Brain microvascular endothelial cell (primary cell): ENCODE measurements around the gene AKAP10.

Source experiments
- DNase-seq: peaks from one replicate; pipeline ENCODE4 v3.0.0-alpha.2; 2020
- H3K27ac ChIP-seq: fragments of 250-450 bp; sonication (Bioruptor Pico); 2 replicates; pipeline ENCODE4 v1.5.1; 2020; ENCODE audit warnings: mild to moderate bottlenecking, moderate library complexity
- H3K27me3 ChIP-seq: fragments of 250-450 bp; sonication (Bioruptor Pico); replicated peaks from 2 replicates; pipeline ENCODE4 v1.5.1; 2020; ENCODE audit warnings: mild to moderate bottlenecking
- H3K36me3 ChIP-seq: fragments of 250-450 bp; sonication (Bioruptor Pico); replicated peaks from 2 replicates; pipeline ENCODE4 v1.5.1; 2020; ENCODE audit warnings: mild to moderate bottlenecking
- H3K4me3 ChIP-seq: 2 replicates; pipeline ENCODE4 v1.5.1; 2011; ENCODE audit warnings: low read depth, mild to moderate bottlenecking, control low read depth, low read length, moderate library complexity
- in situ Hi-C: cut with HindIII; loops from 2 replicates; pipeline ENCODE4 v1.10.0; 2017; ENCODE audit warnings: low sequenced_read_pairs, low pct_ligation_motif_present
- TF ChIP-seq, protein P1 (sequence below): IDR thresholded peaks from 2 replicates; pipeline ENCODE4 v1.5.1; 2011; ENCODE audit warnings: low read depth, mild to moderate bottlenecking, moderate library complexity, low read length, control low read depth, inconsistent platforms; ENCODE audit errors: missing control alignments

AKAP10 gene

GRCh38 chr17:19996502-19996901 lies 18.9 kb upstream of the AKAP10 start:
- no peaks in the 10 kb centered on the region for H3K36me3 ChIP-seq
- TF ChIP-seq, protein P1, sequence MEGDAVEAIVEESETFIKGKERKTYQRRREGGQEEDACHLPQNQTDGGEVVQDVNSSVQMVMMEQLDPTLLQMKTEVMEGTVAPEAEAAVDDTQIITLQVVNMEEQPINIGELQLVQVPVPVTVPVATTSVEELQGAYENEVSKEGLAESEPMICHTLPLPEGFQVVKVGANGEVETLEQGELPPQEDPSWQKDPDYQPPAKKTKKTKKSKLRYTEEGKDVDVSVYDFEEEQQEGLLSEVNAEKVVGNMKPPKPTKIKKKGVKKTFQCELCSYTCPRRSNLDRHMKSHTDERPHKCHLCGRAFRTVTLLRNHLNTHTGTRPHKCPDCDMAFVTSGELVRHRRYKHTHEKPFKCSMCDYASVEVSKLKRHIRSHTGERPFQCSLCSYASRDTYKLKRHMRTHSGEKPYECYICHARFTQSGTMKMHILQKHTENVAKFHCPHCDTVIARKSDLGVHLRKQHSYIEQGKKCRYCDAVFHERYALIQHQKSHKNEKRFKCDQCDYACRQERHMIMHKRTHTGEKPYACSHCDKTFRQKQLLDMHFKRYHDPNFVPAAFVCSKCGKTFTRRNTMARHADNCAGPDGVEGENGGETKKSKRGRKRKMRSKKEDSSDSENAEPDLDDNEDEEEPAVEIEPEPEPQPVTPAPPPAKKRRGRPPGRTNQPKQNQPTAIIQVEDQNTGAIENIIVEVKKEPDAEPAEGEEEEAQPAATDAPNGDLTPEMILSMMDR = no peak
- in situ Hi-C loops = no loop called here
- H3K27ac ChIP-seq = no peak overlapping the region
- no peaks in the 10 kb centered on the region for H3K27me3 ChIP-seq
- H3K4me3 ChIP-seq = no peak overlapping the region
- no peak for DNase-seq

DNA sequence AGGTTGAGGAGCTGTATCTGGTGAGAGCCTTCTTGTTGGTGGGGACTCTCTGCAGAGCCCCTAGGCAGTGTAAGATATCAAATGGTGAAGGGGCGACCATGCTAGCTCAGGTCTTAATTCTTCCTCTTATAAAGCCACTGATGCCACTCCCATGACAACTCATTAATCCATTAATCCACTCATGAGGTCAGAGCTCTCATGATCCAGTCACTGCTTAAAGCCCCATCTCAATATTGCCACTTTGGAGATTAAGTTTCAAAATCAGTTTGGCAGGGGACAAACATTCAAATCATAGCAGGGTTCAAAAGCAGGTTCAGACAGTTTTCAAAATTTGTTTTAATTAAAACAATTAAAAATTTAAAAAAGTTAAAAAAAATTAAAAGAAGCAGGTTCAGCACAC lies 18.5 kb upstream of the AKAP10 start:
- Histone ChIP-seq H3K36me3 (no peaks in the 10 kb centered on the region), H3K4me3 (no peak overlapping the region), H3K27me3 (no peaks in the 10 kb centered on the region), H3K27ac (no peak overlapping the region)
- TF ChIP-seq, protein P1 = no peak
- in situ Hi-C loops = no loop called here
- no peak for DNase-seq

DNA sequence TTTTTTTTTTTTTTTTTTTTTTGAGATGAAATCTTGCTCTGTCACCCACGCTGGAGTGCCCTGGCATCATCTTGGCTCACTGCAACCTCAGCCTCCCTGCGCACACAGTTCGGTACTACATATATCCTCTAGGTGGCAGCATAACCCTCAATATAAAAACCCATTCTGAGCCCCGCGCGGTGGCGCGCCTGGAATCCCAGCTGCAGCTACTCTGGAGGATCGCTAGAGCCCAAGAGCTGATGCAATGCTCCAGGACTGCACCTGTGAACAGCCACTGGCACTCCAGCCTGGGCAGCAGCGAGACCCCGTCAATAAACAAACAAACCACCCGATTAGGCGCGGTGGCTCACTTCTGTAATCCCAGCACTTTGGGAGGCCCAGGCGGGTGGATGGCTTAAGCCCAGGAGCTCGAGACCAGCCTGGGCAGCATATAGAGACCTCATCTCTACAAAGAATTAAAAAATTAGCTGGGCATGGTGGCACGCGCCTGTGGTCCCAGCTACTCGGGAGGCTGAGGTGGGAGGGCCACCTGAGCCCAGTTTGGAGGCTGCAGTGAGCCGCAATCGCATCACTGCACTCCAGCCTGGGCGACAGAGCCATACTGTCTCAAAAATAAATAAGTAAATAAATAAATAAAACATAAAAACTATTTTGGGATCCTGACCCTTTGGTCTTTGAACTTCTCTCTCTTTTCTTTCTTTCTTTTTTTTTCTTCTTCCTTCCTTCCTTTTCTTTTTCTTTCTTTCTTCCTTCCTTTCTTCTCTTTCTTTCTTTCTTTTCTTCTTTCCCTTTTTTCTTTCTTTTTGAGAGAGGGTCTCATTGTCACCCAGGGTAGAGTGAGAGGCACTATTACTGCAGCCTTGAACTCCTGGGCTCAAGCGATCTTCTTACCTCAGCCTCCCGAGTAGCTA lies 15.4 kb upstream of the AKAP10 start:
- Histone ChIP-seq H3K27ac (no peak overlapping the region), H3K27me3 (no peaks in the 10 kb centered on the region), H3K4me3 (no peak overlapping the region), H3K36me3 (no peaks in the 10 kb centered on the region)
- TF ChIP-seq, protein P1 = peak; percentile 75
- in situ Hi-C loops = no loop called here
- DNase-seq = peak; percentile 79

DNA sequence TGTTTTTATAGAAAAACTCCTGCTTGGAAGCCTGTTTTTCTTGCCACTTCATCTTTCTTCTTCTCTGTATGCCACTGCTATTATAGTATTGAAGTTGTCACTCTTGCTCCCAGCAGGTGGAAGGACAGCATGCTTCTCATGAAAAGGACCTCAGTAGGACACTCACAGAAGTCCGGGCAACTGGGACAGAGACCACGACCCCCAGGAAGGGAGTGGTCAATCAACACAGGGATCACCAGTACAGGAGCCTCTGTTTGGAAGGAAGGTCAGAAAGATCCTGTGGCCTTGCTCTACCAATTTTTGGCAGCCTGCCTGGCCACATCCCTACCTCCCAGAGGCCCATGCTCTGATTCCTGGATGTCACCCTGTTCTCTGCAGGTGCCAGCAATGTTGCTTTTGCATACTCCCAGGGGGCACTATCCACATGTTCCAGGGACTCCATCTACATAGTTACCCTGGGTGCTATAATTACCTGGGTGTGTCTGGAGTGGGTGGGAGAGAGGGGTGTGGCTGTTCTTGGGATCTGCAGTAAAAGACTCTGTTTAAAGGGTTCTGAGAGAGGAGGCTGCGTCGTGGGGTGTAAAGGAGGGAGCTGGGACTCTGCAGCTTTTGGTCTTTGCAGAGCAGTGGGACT lies 13.7 kb upstream of the AKAP10 start:
- H3K27ac ChIP-seq = no peak overlapping the region
- in situ Hi-C loops = no loop called here

GRCh38 chr17:19987897-19988296 lies 10.3 kb upstream of the AKAP10 start:
- no peak for DNase-seq
- Histone ChIP-seq H3K27ac (no peak overlapping the region), H3K4me3 (no peak overlapping the region), H3K27me3 (no peaks in the 10 kb centered on the region), H3K36me3 (no peaks in the 10 kb centered on the region)
- in situ Hi-C loops = no loop called here
- TF ChIP-seq, protein P1 = no peak

More for the DNA sequence above, 13.7 kb upstream of the AKAP10 start:
- DNase-seq = no peak
- Histone ChIP-seq H3K4me3 (no peak overlapping the region), H3K27me3 (no peaks in the 10 kb centered on the region), H3K36me3 (no peaks in the 10 kb centered on the region)
- TF ChIP-seq, protein P1 = no peak
